PC-9 (cell line): ENCODE results near the gene BCAS3. TPM values are rescaled to one million over a fixed set of nuclear protein-coding genes. Genes with fewer than 3 reads are reported as not detected.

ENCODE experiments used
- BruUV-seq: library from RNA; stranded (reverse); fragments of 400-500 nt; replicated peaks from 2 replicates; lab custom pipeline; 2021; lab: Mats Ljungman, UMichigan
- CTCF ChIA-PET: fragments of 300-600 bp; sonication (Branson Sonifier 250); formaldehyde crosslinking; loops from one replicate; lab custom pipeline; 2022; ENCODE audit warnings: antibody characterized with exemption; lab: Charles Lee
- POLR2A ChIA-PET: fragments of 300-600 bp; sonication (Branson Sonifier 250); formaldehyde crosslinking; loops from one replicate; lab custom pipeline; 2022; ENCODE audit warnings: antibody characterized with exemption; ENCODE audit not compliant: unreplicated experiment; lab: Charles Lee
- DNase-seq, 2 experiments: peaks; one replicate each; pipeline versions ENCODE4 v3.0.0 to v3.0.0-alpha.2; 2015 to 2022; ENCODE audit warnings: mixed read lengths in 1 of 2
- H2AFZ ChIP-seq: fragments of 200-600 bp; sonication (generic); 2 replicates; pipeline ENCODE4 v1.8.1; 2017; ENCODE audit warnings: antibody characterized with exemption
- H3F3A ChIP-seq: fragments of 200-600 bp; sonication (generic); 2 replicates; pipeline ENCODE4 v1.8.1; 2017; ENCODE audit warnings: antibody characterized with exemption, mild to moderate bottlenecking, low read depth; ENCODE audit not compliant: insufficient read depth
- H3K27ac ChIP-seq: fragments of 200-600 bp; sonication (generic); 2 replicates; pipeline ENCODE4 v1.6.1; 2016; ENCODE audit warnings: mixed run types
- H3K27me3 ChIP-seq: fragments of 200-600 bp; sonication (generic); 2 replicates; pipeline ENCODE4 v1.6.1; 2016; ENCODE audit warnings: low read depth, mixed run types; ENCODE audit not compliant: insufficient read depth
- H3K36me3 ChIP-seq: fragments of 200-600 bp; sonication (generic); 2 replicates; pipeline ENCODE4 v1.6.1; 2016; ENCODE audit warnings: low read depth, mixed run types
- H3K4me1 ChIP-seq: fragments of 200-600 bp; sonication (generic); replicated peaks from 2 replicates; pipeline ENCODE4 v1.6.1; 2016; ENCODE audit warnings: mixed run types; ENCODE audit not compliant: insufficient read depth
- H3K4me2 ChIP-seq: fragments of 200-600 bp; sonication (generic); 2 replicates; pipeline ENCODE4 v1.6.1; 2017; ENCODE audit warnings: mixed run types
- H3K4me3 ChIP-seq: fragments of 200-600 bp; sonication (generic); 2 replicates; pipeline ENCODE4 v1.6.1; 2016; ENCODE audit warnings: mixed run types
- H3K79me2 ChIP-seq: fragments of 200-600 bp; sonication (generic); 2 replicates; pipeline ENCODE4 v1.6.1; 2017; ENCODE audit warnings: low read depth, mixed run types
- H3K9me2 ChIP-seq: fragments of 200-600 bp; sonication (generic); 2 replicates; pipeline ENCODE4 v1.8.1; 2017; ENCODE audit warnings: mild to moderate bottlenecking; ENCODE audit not compliant: insufficient read depth
- H3K9me3 ChIP-seq: fragments of 200-600 bp; sonication (generic); 2 replicates; pipeline ENCODE4 v1.8.1; 2016; ENCODE audit warnings: low read depth; ENCODE audit not compliant: insufficient read depth
- H4K20me1 ChIP-seq: fragments of 200-600 bp; sonication (generic); 2 replicates; pipeline ENCODE4 v1.8.1; 2017; ENCODE audit not compliant: insufficient read depth
- EZH2 ChIP-seq: fragments of 200-600 bp; sonication (generic); IDR thresholded peaks from 2 replicates; pipeline ENCODE4 v1.8.0; 2017; ENCODE audit warnings: antibody characterized with exemption, low read depth
- intact Hi-C: fragments of 100-400 bp; cut with micrococcal nuclease; formaldehyde crosslinking; loops from one replicate; pipeline ENCODE4 v1.10.0; 2022; ENCODE audit not compliant: unreplicated experiment
- total RNA-seq: library from RNA; stranded (reverse); gene quantifications from 2 replicates; pipeline ENCODE4 v1.2.3, GENCODE V29; 2021
- TF ChIP-seq, protein P1 (sequence below): fragments of 200-600 bp; sonication (generic); conservative IDR thresholded peaks from 2 replicates; pipeline ENCODE4 v1.6.1; 2017; ENCODE audit warnings: mixed run types, antibody characterized with exemption, mild to moderate bottlenecking, moderate library complexity

The BCAS3 gene
- total RNA-seq, 1 experiment from 2014 or later = 26.0 TPM

DNA sequence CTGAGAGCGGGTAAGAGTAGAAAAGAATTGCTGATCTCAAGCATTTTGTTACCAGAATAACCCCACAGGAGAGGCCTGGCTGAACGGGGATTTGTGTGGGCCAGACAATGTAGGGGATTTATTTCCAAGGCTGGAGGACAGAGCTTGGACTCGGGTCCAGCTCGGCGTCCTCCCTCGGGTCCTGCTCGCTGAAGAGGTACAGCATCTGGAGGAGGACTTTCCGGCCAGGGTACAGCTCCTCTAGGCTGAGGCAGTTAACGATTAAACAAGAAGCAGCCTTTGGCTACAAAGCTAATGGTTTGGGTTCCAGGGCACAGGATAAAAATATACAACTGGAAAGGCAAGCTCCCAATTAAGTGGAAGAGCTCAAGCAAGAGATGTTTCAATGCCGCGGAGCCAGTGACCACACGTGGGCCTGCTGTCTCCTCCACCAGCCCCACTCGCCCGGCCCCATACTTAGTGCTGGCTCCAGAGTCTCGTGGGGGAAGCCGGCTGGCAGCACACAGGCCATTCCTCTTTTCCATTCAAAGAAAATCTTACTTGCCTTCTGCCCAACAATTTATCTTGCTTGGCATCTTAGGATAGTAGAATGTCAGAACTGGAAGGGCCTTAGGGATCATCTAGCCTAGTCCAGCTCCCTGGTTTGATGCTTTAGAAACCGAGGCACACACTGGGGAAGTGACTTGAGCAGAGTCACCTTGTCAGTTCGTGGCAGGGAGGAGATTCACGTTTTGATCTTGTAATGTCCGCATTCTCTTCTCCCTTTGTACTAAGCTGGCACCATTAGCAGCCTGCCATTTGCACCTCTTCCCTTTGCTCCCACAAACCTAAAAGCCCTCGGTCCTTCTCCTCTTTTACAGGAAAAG, 636.0 kb downstream of the BCAS3 start:
- no peak overlapping the region for H3K27ac ChIP-seq
- DNase-seq = no peak
- POLR2A ChIA-PET = no interaction called here
- no peaks in the 10 kb centered on the region for H3F3A ChIP-seq
- BruUV-seq = no TSS peak
- H3K4me3 ChIP-seq = no peak overlapping the region
- H3K27me3 ChIP-seq = no peaks in the 10 kb centered on the region
- no peaks in the 10 kb centered on the region for H3K9me2 ChIP-seq
- no peak overlapping the region for H2AFZ ChIP-seq
- H3K9me3 ChIP-seq = no peaks in the 10 kb centered on the region
- H3K4me2 ChIP-seq = no peak overlapping the region
- H3K4me1 ChIP-seq = no peaks in the 10 kb centered on the region
- no peaks in the 10 kb centered on the region for H3K79me2 ChIP-seq
- CTCF ChIA-PET = no interaction called here
- H4K20me1 ChIP-seq = no peaks in the 10 kb centered on the region
- no peaks in the 10 kb centered on the region for H3K36me3 ChIP-seq
- intact Hi-C loops = no loop called here
- TF ChIP-seq EZH2 = no peak
- TF ChIP-seq, protein P1, sequence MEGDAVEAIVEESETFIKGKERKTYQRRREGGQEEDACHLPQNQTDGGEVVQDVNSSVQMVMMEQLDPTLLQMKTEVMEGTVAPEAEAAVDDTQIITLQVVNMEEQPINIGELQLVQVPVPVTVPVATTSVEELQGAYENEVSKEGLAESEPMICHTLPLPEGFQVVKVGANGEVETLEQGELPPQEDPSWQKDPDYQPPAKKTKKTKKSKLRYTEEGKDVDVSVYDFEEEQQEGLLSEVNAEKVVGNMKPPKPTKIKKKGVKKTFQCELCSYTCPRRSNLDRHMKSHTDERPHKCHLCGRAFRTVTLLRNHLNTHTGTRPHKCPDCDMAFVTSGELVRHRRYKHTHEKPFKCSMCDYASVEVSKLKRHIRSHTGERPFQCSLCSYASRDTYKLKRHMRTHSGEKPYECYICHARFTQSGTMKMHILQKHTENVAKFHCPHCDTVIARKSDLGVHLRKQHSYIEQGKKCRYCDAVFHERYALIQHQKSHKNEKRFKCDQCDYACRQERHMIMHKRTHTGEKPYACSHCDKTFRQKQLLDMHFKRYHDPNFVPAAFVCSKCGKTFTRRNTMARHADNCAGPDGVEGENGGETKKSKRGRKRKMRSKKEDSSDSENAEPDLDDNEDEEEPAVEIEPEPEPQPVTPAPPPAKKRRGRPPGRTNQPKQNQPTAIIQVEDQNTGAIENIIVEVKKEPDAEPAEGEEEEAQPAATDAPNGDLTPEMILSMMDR = no peak

DNA sequence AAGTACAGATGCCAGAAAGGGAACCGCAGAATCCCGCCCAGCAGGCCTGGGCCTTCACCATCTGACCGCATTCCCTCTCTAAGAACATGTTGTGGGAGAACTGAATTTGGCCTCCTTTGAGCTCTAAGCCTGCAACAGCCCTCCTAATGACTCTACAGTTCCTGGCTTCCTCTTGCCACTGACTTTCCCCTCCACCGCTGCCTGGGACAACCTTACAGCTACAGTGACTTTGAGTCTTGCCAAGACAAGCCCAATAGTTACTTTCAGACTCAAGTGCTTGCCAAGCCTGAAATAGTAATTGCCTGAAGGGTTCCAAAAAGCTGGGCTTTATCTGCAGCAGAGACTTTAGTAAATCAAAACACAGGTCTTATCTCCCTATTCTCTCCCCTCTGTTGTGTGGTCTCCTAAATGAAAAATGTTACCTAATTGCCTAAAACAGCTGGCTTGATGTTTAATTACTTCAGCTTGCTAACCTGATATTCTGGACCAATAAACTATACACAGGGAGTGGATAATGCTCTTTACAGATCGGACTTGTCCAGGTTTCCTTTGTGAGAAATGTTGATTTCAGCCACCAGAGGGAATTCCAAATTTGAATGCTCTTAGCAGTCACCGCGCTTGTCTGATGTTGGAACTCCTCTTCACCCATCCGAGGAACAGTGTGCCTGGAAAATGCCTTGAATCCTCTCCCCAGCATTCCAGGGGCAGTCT, 636.9 kb downstream of the BCAS3 start:
- Histone ChIP-seq H3K9me3 (no peaks in the 10 kb centered on the region), H4K20me1 (no peaks in the 10 kb centered on the region), H2AFZ (no peak overlapping the region), H3F3A (no peaks in the 10 kb centered on the region), H3K27ac (no peak overlapping the region), H3K9me2 (no peaks in the 10 kb centered on the region), H3K4me1 (no peaks in the 10 kb centered on the region), H3K36me3 (no peaks in the 10 kb centered on the region), H3K4me3 (no peak overlapping the region), H3K27me3 (no peaks in the 10 kb centered on the region), H3K4me2 (no peak overlapping the region), H3K79me2 (no peaks in the 10 kb centered on the region)
- POLR2A ChIA-PET = no interaction called here
- TF ChIP-seq, protein P1 = no peak
- TF ChIP-seq EZH2 = no peak
- BruUV-seq = no TSS peak
- CTCF ChIA-PET = no interaction called here
- DNase-seq = no peak
- intact Hi-C loops = no loop called here

DNA sequence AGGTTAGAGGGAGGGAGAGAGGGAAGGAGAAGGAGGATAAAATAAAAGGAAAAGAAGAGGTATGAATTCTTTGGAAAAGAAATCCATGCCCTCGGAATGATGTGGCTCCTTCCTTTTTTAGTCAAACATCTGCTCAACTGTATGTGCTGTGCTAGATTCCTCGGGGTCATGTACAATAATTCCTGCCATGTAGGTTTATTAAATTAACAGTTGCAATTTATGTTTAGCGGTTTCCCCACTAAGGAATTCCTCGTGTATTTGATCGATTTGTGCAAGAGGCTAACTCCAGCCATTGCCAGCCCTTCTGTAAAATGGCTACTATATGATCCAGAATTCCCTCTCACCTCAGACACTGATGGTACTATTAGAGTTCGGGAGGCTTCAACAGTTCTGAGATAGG, 639.0 kb downstream of the BCAS3 start:
- H3K79me2 ChIP-seq = no peaks in the 10 kb centered on the region
- intact Hi-C loops = no loop called here
- H2AFZ ChIP-seq = no peak overlapping the region
- no peak for TF ChIP-seq EZH2
- TF ChIP-seq, protein P1 = no peak
- no peak overlapping the region for H3K4me2 ChIP-seq
- no peaks in the 10 kb centered on the region for H3K9me2 ChIP-seq
- H3K36me3 ChIP-seq = no peaks in the 10 kb centered on the region
- no peaks in the 10 kb centered on the region for H4K20me1 ChIP-seq
- no TSS peak for BruUV-seq
- DNase-seq = no peak
- H3F3A ChIP-seq = no peaks in the 10 kb centered on the region
- no peaks in the 10 kb centered on the region for H3K4me1 ChIP-seq
- no peak overlapping the region for H3K4me3 ChIP-seq
- H3K9me3 ChIP-seq = no peaks in the 10 kb centered on the region
- CTCF ChIA-PET = no interaction called here
- no peak overlapping the region for H3K27ac ChIP-seq
- no peaks in the 10 kb centered on the region for H3K27me3 ChIP-seq
- POLR2A ChIA-PET = no interaction called here
